Ovary (tissue), 9 donors: ENCODE results near the gene UBC. TPM values are rescaled to one million over a fixed set of nuclear protein-coding genes. Genes with fewer than 3 reads are reported as not detected.
"Not testable (repeated sequence)": the region's sequence is repeated elsewhere in the genome, so short reads cannot be mapped to it uniquely, and the experiment has no call there.

Experiments used
- DNase-seq, 5 donors: peaks; one replicate each; pipeline ENCODE4 v3.0.0-alpha.2; 2019 to 2020
- H3K27ac ChIP-seq, 2 donors: fragments of 200-600 bp; one replicate each; pipeline versions ENCODE4 v1.5.1 to v1.8.0; 2019 to 2022
- H3K27me3 ChIP-seq: fragments of 200-600 bp; one replicate; pipeline ENCODE4 v1.8.0; 2022
- H3K36me3 ChIP-seq: fragments of 200-600 bp; sonication (generic); one replicate; pipeline ENCODE4 v1.5.1; 2019
- H3K4me1 ChIP-seq: one replicate; pipeline ENCODE4 v1.8.1; 2013; ENCODE audit warnings: mild to moderate bottlenecking, moderate library complexity; ENCODE audit not compliant: insufficient read depth
- H3K4me3 ChIP-seq: fragments of 200-600 bp; sonication (generic); one replicate; pipeline ENCODE4 v1.5.1; 2017
- H3K9me3 ChIP-seq, 2 donors: fragments of 200-600 bp in 1 of 2; sonication (generic) in 1 of 2; one replicate each; pipeline versions ENCODE4 v1.5.1 to v1.8.1; 2013 to 2019; ENCODE audit warnings: mild to moderate bottlenecking in 1 of 2, moderate library complexity in 1 of 2
- EP300 ChIP-seq: sonication (generic); formaldehyde crosslinking; IDR thresholded peaks from one replicate; pipeline ENCODE4 v1.6.1; 2017; ENCODE audit warnings: antibody characterized with exemption
- POLR2A ChIP-seq: fragments of 450-650 bp; IDR thresholded peaks from one replicate; pipeline ENCODE4 v1.6.1; 2017; ENCODE audit warnings: antibody characterized with exemption, mild to moderate bottlenecking, moderate library complexity
- WGBS, 3 donors: extraction: QIAGEN DNeasy Blood & Tissue Kit in 1 of 3; methylation state at CpG; one replicate each; pipeline versions ENCODE4 v1.1.5 to v1.1.7; 2013 to 2017; 5-methylcytosine and 5-hydroxymethylcytosine counted together
- intact Hi-C, 4 donors: fragments of 100-400 bp; cut with DNase I; formaldehyde crosslinking; loops; one replicate each; pipeline versions ENCODE4 v1.11.0 to v1.15.1; 2022 to 2023
- polyA plus RNA-seq, 2 donors: library from polyadenylated mRNA; stranded (reverse); fragments of 200-250 nt in 1 of 2; fragments of 350-450 nt in 1 of 2; fragmentation: Illumina TruSeq in 1 of 2; extraction: RNeasy Lipid Tissue Mini Kit (QIAGEN cat#74804) in 1 of 2; gene quantifications; one replicate each; pipeline ENCODE4 v1.2.3, GENCODE V29; 2013 to 2014
- total RNA-seq, 7 donors: library from RNA; depleted of rRNA in 2 of 7; stranded (reverse); fragments of >200 nt in 2 of 7; fragmentation: NEBNext Ultra II Directional in 3 of 7; extraction: Animal tissue kit (Norgen Biotek cat#: 25700) in 3 of 7; gene quantifications; one replicate each; pipeline versions ENCODE4 v1.1.0 to v1.2.4, GENCODE V29; 2016 to 2023
- TF ChIP-seq, protein P1 (sequence below), 3 donors: fragments of 450-650 bp in 2 of 3; fragments of 200-600 bp in 1 of 3; IDR thresholded peaks; one replicate each; pipeline versions ENCODE4 v1.5.1 to v1.8.0; 2016 to 2022; ENCODE audit warnings: antibody characterized with exemption in 3 of 3, mild to moderate bottlenecking in 1 of 3
- donor health status: DM: no; HTN: no; CAD: no; lungs with moderate emphysema.
- donor health status: DM: no; HTN: no; CAD: no.
- donor health status: Bipolar disorder and iron deficiency.
- donor health status: DM: yes; HTN: yes; CAD: no.
- donor health status: DM: no; HTN: no; CAD: no.
- donor health status: DM: yes; HTN: yes; CAD: no.

UBC gene
- total and polyA plus RNA-seq, 9 donors = 775 to 1,330 (median 837) TPM

GRCh38 chr12:124898200-124898922 is 16.1 kb downstream of the UBC start:
- 19 to 47% (median 27%) methylated on average over 18 of the region's 18 CpGs for WGBS, 3 donors
- no peaks in the 10 kb centered on the region for H3K36me3 ChIP-seq
- no peak overlapping the region for H3K4me3 ChIP-seq
- no peaks in the 10 kb centered on the region for H3K9me3 ChIP-seq
- TF ChIP-seq EP300 (no peak), POLR2A (no peak)
- TF ChIP-seq, protein P1, sequence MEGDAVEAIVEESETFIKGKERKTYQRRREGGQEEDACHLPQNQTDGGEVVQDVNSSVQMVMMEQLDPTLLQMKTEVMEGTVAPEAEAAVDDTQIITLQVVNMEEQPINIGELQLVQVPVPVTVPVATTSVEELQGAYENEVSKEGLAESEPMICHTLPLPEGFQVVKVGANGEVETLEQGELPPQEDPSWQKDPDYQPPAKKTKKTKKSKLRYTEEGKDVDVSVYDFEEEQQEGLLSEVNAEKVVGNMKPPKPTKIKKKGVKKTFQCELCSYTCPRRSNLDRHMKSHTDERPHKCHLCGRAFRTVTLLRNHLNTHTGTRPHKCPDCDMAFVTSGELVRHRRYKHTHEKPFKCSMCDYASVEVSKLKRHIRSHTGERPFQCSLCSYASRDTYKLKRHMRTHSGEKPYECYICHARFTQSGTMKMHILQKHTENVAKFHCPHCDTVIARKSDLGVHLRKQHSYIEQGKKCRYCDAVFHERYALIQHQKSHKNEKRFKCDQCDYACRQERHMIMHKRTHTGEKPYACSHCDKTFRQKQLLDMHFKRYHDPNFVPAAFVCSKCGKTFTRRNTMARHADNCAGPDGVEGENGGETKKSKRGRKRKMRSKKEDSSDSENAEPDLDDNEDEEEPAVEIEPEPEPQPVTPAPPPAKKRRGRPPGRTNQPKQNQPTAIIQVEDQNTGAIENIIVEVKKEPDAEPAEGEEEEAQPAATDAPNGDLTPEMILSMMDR (IDR thresholded peaks at IDR 0.05) = peak; percentile 17 to 21 (median 19)
- peak overlapping the region in 1 of 2 donors; percentile 24 for H3K27ac ChIP-seq
- H3K4me1 ChIP-seq = peaks cover 6% of the 10 kb centered on the region
- intact Hi-C loops = loop anchor here in 1 of 4 donors (10.0 kb wide), 1 partner anchor 64 kb away; no protein-coding TSS in a partner anchor
- DNase-seq = peak in 4 of 5 donors; percentile 33 to 75 (median 58)
- H3K27me3 ChIP-seq = no peaks in the 10 kb centered on the region

DNA sequence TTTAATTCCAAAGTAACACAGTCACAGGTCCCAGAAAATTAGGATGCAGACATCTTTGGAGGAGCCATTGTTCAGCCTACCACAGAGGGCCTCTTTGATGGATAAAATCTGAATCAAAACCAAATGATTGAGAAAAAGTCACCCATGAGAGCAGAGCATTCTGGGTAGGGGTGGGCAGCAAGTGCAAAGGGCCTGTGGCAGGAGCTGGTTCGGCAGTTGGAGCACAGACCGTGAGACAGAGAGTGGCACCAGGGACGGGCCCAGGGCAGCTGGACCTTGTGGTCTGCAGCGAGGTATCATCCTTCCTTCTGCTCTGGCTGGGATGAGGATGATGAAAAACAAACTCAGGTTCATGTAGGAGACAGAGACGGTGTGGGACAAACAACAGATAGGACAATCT is 18.0 kb downstream of the UBC start:
- intact Hi-C loops = loop anchor here in 1 of 4 donors (10.0 kb wide), 1 partner anchor 62 kb away; no protein-coding TSS in a partner anchor
- Histone ChIP-seq H3K27ac (no peak overlapping the region), H3K4me1 (peaks cover 6% of the 10 kb centered on the region), H3K27me3 (no peaks in the 10 kb centered on the region), H3K4me3 (no peak overlapping the region), H3K9me3 (no peaks in the 10 kb centered on the region), H3K36me3 (no peaks in the 10 kb centered on the region)
- 68 to 78% (median 70%) methylated on average over 5 of the region's 5 CpGs for WGBS, 3 donors
- no peak for DNase-seq
- TF ChIP-seq, protein P1 (IDR thresholded peaks at IDR 0.05) = no peak
- TF ChIP-seq EP300 = no peak
- no peak for TF ChIP-seq POLR2A

GRCh38 chr12:124893792-124894516 is 20.5 kb downstream of the UBC start:
- Histone ChIP-seq H3K4me1 (peaks cover 3% of the 10 kb centered on the region), H3K36me3 (no peaks in the 10 kb centered on the region), H3K27me3 (no peaks in the 10 kb centered on the region), H3K27ac (no peak overlapping the region), H3K9me3 (no peaks in the 10 kb centered on the region), H3K4me3 (no peak overlapping the region)
- TF ChIP-seq, protein P1 (IDR thresholded peaks at IDR 0.05) = no peak
- TF ChIP-seq POLR2A (no peak), EP300 (no peak)
- WGBS, 3 donors = 92 to 96% (median 94%) methylated on average over 9 of the region's 9 CpGs
- intact Hi-C loops = loop anchor here in 1 of 4 donors (10.0 kb wide), 1 partner anchor 59 kb away; no protein-coding TSS in a partner anchor
- DNase-seq = no peak

GRCh38 chr12:124888260-124888659 is 26.2 kb downstream of the UBC start:
- intact Hi-C loops = no loop called here
- H3K27me3 ChIP-seq = no peaks in the 10 kb centered on the region
- H3K4me3 ChIP-seq = no peak overlapping the region
- TF ChIP-seq, protein P1 (IDR thresholded peaks at IDR 0.05) = no peak
- peak; percentile 54 for TF ChIP-seq EP300
- H3K9me3 ChIP-seq = no peaks in the 10 kb centered on the region
- peaks cover 7% of the 10 kb centered on the region for H3K4me1 ChIP-seq
- no peaks in the 10 kb centered on the region for H3K36me3 ChIP-seq
- WGBS, 3 donors = 14 to 21% (median 16%) methylated on average over 2 of the region's 2 CpGs
- H3K27ac ChIP-seq = peak overlapping the region in 1 of 2 donors; percentile 73
- peak; percentile 74 to 82 (median 79) for DNase-seq

DNA sequence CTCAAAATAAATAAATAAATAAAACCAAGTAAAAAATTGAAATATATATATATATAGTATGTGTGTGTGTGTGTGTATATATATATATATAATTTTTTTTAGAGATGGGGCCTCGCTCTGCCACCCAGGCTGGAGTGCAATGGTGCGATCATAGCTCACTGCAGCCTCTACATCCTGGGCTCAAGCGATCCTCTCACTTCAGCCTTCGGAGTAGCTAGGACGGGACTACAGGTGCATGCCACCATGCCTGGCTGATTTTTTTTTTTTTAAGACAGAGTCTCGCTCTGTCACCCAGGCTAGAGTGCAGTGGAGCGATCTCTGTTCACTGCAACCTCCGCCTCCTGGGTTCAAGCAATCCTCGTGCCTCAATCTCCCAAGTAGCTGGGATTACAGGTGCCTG is 26.7 kb downstream of the UBC start:
- not testable (repeated sequence) for DNase-seq
- 92 to 93% (median 93%) methylated on average over 9 of the region's 9 CpGs for WGBS, 3 donors
- H3K27ac ChIP-seq = peak overlapping the region in 1 of 2 donors; percentile 73

More for the DNA sequence above, 26.7 kb downstream of the UBC start:
- H3K36me3 ChIP-seq, H3K4me3 ChIP-seq, H3K9me3 ChIP-seq, H3K27me3 ChIP-seq, intact Hi-C loops, H3K4me1 ChIP-seq: not testable (repeated sequence)
